ES-I3 (cell line): ENCODE data around the gene AIFM2.
"Not testable (repeated sequence)": the region's sequence is repeated elsewhere in the genome, so short reads cannot be mapped to it uniquely, and the experiment has no call there.

Source experiments
- H3K36me3 ChIP-seq: 2 replicates; pipeline ENCODE4 v1.6.1; 2013; ENCODE audit warnings: mild to moderate bottlenecking, low read length, control low read depth, moderate library complexity; ENCODE audit not compliant: insufficient read depth
- H3K4me1 ChIP-seq: 2 replicates; pipeline ENCODE4 v1.6.1; 2013; ENCODE audit warnings: mild to moderate bottlenecking, control low read depth, low read length; ENCODE audit not compliant: insufficient read depth
- H3K9ac ChIP-seq: 2 replicates; pipeline ENCODE4 v1.6.1; 2013; ENCODE audit warnings: low read depth, mild to moderate bottlenecking, low read length, moderate library complexity
- H3K9me3 ChIP-seq: 2 replicates; pipeline ENCODE4 v1.6.1; 2013; ENCODE audit warnings: mild to moderate bottlenecking, low read length, moderate library complexity; ENCODE audit not compliant: control insufficient read depth, insufficient read depth

AIFM2 gene

GRCh38 chr10:70084189-70084588 is 48.4 kb downstream of the AIFM2 start:
- peaks cover 3% of the 10 kb centered on the region; the same call in 1 of the 2 replicates for H3K4me1 ChIP-seq
- H3K36me3 ChIP-seq: peaks cover 4% of the 10 kb centered on the region
- no peaks in the 10 kb centered on the region for H3K9me3 ChIP-seq
- no peak overlapping the region for H3K9ac ChIP-seq

GRCh38 chr10:70080789-70081188 is 51.8 kb downstream of the AIFM2 start:
- peaks cover 11% of the 10 kb centered on the region; the same call in 1 of the 2 replicates for H3K4me1 ChIP-seq
- H3K36me3 ChIP-seq, H3K9me3 ChIP-seq, H3K9ac ChIP-seq: not testable (repeated sequence)

DNA sequence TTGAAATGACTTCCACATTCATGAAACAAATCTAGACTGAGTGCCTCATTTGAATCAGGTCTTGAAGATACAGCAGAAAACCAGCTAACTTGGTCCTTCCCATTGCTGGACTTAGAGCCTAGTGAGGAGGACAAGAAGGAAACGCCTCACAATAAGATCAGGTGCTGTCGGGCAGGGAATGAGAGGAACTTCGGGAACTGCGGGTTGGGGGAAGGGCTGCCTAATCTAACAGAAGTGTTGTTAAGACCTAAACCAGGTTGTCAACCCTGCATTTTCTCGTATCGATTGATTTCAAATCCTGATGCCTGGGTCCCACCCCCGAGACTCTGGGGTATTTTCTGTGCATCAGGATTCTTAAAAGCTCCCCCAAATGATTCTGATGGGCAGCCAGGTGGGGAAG is 53.7 kb downstream of the AIFM2 start:
- peaks cover 11% of the 10 kb centered on the region; the same call in 1 of the 2 replicates for H3K4me1 ChIP-seq
- no peaks in the 10 kb centered on the region for H3K9me3 ChIP-seq
- no peak overlapping the region for H3K9ac ChIP-seq
- H3K36me3 ChIP-seq: no peaks in the 10 kb centered on the region

DNA sequence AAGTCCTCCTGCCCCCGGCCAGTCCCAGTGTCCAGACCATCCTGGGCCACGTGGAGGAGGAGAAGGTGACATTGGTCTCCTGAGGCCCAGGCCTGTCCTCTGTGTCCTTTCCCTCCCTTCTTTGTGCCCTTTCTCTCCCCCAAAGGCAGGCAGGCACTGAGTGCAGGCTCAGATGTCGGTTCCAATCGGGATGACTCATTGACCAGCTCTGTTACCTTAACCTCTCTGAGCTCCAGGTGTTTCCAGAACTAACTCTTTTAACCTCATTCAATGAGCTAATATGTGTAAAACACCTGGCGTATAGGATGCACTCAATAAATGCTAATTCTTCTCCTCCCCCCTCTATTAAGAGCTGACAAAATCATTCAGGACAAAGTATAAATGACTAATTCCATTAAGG is 54.3 kb downstream of the AIFM2 start:
- Histone ChIP-seq H3K9me3 (no peaks in the 10 kb centered on the region), H3K4me1 (peaks cover 11% of the 10 kb centered on the region; the same call in 1 of the 2 replicates), H3K36me3 (no peaks in the 10 kb centered on the region), H3K9ac (no peak overlapping the region)

- no peaks in the 10 kb centered on the region for H3K36me3 ChIP-seq
- H3K9ac ChIP-seq: no peak overlapping the region
- H3K9me3 ChIP-seq: no peaks in the 10 kb centered on the region
- peaks cover 11% of the 10 kb centered on the region; the same call in 1 of the 2 replicates for H3K4me1 ChIP-seq
Measured at GRCh38 chr10:70074971-70075370, 57.7 kb downstream of the AIFM2 start.

DNA sequence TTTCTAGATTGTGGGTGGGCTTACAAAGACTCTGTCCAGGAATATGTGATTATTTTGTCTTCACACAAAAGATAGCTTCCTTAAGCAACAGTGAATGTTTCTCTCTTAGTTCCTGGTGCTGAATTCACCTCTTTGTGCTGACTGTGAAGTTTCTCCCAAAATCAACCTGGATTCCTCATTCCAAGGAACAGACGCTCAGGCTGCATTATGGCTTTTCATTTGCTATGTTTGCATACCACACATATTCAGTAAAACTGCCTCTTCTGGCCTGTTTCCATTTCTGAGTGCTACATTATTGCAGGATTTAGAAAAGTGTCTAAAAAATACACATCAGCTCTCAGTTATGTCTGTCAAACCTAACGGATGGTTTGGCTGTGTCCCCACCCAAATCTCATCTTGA is 58.5 kb downstream of the AIFM2 start:
- Histone ChIP-seq H3K9ac (no peak overlapping the region), H3K36me3 (no peaks in the 10 kb centered on the region), H3K4me1 (peaks cover 8% of the 10 kb centered on the region; the same call in 1 of the 2 replicates), H3K9me3 (no peaks in the 10 kb centered on the region)

DNA sequence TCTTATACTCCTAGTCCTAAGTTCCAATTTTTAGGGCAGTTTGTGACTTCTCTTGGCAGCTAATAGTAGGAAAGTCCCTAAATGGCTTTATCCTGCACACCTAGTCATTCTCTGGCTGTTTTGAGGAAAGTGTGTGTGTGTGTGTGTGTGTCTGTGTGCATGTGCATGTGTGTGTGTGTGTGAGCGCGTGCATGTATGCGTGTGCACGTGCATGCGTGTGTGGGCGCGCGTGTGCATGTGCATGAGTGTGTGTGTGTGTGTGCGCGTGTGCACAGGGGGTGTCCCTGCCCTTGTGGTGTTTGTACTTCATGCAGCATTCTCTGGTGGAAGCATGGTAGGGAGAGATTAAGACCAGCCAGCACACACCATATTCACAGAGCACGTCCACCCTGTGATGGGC is 61.8 kb downstream of the AIFM2 start:
- Histone ChIP-seq H3K36me3 (no peaks in the 10 kb centered on the region), H3K9me3 (no peaks in the 10 kb centered on the region), H3K4me1 (no peaks in the 10 kb centered on the region), H3K9ac (no peak overlapping the region)

- Histone ChIP-seq H3K9me3 (no peaks in the 10 kb centered on the region), H3K4me1 (no peaks in the 10 kb centered on the region), H3K36me3 (no peaks in the 10 kb centered on the region), H3K9ac (no peak overlapping the region)
Measured at GRCh38 chr10:70069346-70069745, 63.3 kb downstream of the AIFM2 start.

GRCh38 chr10:70068925-70069324 is 63.7 kb downstream of the AIFM2 start:
- Histone ChIP-seq H3K9me3 (no peaks in the 10 kb centered on the region), H3K36me3 (no peaks in the 10 kb centered on the region), H3K9ac (no peak overlapping the region), H3K4me1 (no peaks in the 10 kb centered on the region)

DNA sequence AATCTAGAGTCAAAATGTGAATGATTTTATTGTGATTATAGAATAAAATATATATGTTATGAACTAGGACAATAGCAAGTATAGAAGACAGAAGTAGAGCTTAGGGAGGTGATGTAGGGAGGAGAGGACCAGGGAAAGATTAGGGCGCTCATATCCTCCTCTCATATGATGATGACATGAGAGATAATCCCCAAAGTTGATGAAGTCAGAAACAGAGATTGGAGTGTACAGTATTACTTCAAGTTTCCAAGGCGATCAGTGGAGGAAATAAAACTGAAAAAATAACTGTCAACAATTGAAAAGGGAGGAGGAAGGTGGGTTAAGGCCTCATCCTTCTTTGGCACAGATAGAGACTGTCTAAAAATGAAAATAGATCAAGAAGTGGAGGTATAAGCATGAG is 65.0 kb downstream of the AIFM2 start:
- Histone ChIP-seq H3K9me3 (no peaks in the 10 kb centered on the region), H3K9ac (no peak overlapping the region), H3K36me3 (no peaks in the 10 kb centered on the region), H3K4me1 (no peaks in the 10 kb centered on the region)

DNA sequence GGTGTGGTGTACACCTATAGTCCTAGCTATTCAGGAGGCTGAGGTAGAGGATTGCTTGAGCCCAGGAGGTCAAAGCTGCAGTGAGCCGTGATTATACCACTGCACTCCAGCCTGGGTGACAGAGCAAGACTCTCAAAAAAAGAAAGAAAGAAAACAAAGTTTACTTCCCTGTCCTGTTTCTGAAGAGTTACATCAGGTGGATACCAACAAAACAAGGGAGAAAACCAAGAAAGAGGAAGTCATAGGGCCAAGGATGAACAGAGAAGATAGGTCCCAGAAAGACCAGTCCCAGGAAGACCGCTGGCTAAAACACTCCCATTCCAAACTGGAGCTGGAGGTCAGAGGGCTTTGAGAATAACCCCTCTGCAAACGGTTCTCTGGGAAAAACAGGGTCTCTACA is 66.4 kb downstream of the AIFM2 start:
- 0 out of 2 replicates have a peak, but pooled peaks cover 5% of the 10 kb centered on the region for H3K4me1 ChIP-seq
- no peak overlapping the region for H3K9ac ChIP-seq
- no peaks in the 10 kb centered on the region for H3K36me3 ChIP-seq
- H3K9me3 ChIP-seq: no peaks in the 10 kb centered on the region

DNA sequence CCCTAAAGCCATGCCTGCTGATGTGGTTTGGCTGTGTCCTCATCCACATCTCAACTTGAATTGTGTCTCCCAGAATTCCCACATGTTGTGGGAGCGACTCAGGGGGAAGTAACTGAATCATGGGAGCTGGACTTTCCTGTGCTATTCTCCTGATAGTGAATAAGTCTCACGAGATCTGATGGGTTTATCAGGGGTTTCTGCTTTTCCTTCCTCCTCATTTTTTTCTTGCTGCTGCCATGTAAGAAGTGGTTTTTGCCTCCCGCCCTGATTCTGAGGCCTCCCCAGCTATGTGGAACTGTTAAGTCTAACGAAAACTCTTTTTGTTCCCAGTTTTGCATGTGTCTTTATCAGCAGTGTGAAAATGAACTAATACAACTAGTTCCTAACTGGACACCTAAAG is 68.1 kb downstream of the AIFM2 start:
- Histone ChIP-seq H3K9ac (no peak overlapping the region), H3K36me3 (no peaks in the 10 kb centered on the region), H3K4me1 (0 out of 2 replicates have a peak, but pooled peaks cover 6% of the 10 kb centered on the region), H3K9me3 (no peaks in the 10 kb centered on the region)

- Histone ChIP-seq H3K4me1 (0 out of 2 replicates have a peak, but pooled peaks cover 6% of the 10 kb centered on the region), H3K9me3 (no peaks in the 10 kb centered on the region), H3K36me3 (no peaks in the 10 kb centered on the region), H3K9ac (no peak overlapping the region)
Measured at GRCh38 chr10:70063418-70064098, 69.1 kb downstream of the AIFM2 start.
